Activated gamma-delta T cell treated with anti-CD3 and anti-CD28 coated beads, Interleukin-2, amount 50 U/mL, for 16 hours (primary cell): Measurements from ENCODE around the gene SBK3.
"Not testable (repeated sequence)": the region's sequence is repeated elsewhere in the genome, so short reads cannot be mapped to it uniquely, and the experiment has no call there.

Experiments used
- DNase-seq: peaks from one replicate; pipeline ENCODE4 v3.0.0-alpha.2; 2020; ENCODE audit warnings: low read depth

SBK3 gene, protein sequence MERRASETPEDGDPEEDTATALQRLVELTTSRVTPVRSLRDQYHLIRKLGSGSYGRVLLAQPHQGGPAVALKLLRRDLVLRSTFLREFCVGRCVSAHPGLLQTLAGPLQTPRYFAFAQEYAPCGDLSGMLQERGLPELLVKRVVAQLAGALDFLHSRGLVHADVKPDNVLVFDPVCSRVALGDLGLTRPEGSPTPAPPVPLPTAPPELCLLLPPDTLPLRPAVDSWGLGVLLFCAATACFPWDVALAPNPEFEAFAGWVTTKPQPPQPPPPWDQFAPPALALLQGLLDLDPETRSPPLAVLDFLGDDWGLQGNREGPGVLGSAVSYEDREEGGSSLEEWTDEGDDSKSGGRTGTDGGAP

DNA sequence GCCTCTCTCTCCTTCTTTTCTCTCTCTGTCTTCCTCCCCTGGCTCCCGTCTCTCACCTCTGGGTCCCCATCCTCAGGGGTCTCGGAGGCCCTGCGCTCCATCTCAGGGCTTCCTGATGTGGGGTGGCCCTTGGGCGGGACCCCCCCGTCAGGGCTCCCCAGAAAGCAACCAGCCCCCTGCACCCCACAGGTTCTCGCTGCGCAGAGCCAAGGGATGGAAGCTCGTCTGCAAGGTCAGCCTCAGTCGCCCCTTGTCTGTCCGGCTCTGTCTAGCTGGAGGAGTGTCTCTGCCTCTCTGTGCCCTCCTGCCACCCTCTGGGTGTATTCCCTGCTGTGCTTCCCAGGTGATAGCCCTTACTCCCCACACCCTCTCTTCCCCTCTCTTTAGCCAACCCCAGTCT is at the start of gene SBK3:
SBK3 (minus strand) TSS at position 101 of the 400 bp plus-strand sequence; CDS start at position 101, 0 bp downstream.
- DNase-seq: no peak

DNA sequence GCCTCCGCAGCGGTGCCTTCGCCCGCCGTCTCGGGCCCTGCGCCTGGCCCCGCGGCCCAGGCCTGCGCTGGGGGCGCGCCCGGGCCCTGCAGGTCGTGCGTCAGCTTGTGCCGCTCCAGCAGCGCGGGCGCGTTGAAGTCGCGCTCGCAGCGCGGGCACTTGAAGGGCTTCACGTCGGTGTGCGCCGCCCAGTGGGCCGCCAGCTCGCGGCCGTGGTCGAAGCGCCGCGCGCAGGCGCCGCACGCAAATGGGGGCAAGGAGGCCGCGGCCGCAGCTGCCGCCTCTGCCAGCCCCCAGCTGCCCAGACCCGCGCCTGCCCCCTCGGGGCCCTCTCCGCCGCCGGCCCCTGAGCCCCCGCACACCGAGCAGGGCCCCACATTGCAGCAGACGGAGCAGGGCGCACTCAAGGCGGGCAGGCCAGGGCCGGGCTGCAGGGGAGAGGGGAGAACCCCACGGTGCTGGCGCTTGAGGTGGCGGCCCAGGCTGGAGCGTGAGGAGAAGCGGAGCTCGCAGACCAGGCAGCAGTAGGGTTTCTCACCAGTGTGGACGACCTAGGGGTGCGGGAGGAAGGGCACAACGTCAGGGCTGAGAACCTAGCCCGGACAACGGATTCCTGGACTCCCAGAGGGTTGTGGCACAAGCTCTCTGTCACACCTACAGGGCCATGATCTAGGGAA is 47.9 kb upstream of the SBK3 start:
- DNase-seq: no peak

DNA sequence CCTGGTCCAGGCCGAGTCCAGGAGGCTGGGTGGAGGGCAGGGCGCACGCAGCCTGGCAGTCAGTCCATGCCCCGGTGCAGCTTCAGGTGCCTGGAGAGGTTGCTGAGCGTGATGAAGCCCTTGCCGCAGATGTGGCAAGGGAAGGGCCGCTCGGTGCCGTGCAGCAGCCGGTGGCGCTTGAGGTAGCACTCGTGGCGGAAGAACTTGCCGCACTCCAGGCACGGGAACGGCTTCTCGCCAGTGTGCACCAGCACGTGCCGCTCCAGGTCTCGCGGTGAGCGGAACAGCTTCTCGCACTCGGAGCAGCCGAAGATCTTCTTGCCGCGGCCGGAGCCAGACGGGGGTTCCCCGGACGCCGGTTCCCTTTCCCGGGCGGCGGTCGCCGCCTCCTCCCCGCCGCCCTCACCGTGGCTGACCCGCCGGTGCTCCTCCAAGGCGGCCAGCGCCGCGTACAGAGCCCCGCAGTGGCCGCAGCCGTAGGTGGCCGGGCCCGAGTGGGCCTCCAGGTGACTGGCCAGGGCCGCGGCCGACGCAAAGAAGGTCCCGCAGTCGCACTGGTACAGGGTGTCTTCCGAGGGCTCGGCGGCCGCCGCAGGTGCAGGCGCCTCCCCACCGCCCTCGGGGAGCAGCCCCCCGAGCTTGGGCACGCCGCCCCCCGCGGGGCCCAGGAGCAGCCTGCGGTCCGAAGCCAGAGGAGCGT is 47.2 kb upstream of the SBK3 start:
- no peak for DNase-seq

DNA sequence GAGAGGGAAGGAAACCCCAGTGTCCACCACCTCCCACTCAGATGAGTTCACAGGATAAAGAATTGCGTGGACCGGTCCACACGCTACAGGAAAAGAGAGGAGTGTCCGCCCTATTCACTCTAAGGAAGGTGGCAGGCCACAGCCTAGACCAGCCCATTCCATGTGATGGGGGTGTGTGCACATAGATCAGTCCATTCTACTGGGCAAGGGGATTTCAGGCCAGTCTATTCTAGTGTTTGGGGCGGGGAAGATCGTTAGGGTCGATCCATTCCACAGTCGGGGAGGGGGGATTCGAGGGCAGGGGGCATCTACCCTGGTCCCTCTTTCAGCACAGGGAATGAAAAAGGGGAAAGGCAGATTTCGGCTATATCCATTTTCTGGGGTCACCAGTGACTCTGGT is 46.2 kb upstream of the SBK3 start:
- no peak for DNase-seq

DNA sequence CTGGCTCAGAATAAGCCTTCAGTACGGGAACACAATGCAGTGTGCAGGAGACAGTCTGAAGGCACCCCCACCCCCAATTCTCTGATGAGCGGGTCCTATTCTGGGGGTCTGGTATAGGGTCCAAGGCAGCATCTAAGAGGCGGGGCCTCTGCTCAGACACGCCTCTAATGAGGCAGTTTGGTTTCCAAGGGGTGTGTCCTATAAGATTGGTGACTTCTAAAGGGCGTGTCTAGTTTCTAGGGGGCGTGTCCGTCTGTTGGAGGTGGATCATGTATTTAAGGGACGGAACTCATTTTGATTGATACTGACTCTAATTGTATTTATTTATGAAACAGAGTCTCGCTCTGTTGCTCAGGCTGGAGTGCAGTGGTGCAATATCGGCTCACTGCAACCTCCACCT is 45.3 kb upstream of the SBK3 start:
- no peak for DNase-seq

DNA sequence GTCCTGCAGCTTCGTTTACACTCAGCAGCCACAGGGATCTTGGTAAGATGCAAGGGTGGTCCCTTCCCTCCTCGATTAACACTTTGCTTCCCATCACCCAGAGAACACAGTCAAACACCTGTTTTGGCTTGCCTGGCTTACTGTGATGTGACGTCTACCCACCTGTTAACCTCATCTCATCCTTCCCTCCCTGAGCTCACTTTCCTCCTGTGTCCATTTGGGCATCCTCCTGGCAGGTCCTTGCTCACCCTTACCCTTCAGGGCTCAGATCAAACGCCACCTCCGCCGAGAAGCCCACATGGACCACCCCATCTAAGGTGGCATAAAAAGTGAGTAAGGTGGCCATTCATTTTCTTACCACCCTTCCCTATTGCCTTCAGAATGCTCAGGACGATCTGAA is 44.8 kb upstream of the SBK3 start:
- DNase-seq: no peak

DNA sequence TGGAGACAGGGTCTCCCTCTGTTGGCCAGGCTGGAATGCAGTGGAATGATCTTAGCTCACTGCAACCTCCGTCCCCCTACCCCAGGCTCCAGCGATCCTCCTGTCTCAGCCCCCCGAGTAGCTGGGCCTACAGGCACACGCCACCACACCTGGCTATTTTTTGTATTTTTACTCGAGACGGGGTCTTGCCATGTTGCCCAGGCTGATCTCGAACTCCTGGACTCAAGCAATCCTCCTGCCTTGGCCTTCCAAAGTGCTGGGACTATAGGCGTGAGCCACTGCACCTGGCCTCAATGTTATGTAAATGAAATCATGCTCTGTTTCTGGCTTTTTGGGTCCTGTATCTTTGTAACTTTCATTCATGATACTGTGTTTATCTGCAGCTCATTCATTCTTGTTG is 43.4 kb upstream of the SBK3 start:
- DNase-seq: no peak

DNA sequence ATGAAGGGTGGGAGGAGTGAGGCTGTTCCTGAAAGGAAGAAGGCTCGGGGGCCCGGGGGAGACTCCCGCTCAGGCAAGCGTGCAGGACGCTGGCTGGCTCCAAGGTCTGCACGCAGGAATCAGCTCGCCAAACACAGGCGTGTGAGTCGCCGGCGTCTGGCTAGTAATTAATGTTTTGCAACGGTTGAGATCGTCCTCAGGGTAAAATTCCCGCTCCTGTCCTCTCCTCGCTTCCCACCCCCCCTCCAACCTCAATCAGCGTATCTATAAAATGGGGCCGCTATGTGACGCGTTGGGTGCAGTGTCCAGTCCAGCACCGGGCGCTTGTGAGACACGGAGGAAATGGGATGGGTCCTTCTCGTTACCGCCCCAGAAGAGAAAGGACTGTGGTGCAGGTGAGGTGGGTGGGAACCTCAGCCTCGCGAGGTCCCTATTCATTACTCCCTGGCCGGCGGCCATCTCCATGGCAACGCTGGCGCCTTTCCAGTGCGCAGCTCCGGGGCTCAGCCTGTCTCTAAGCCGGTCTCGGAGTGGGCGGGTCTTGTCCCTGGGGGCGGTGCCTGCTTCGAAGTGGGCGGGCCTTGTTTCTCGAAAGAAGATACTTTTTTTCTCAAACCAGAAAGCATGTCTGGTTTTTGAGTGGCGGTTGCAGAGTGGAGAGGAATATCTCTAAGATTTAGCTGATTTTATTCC is 41.8 kb upstream of the SBK3 start:
- peak; percentile 87 for DNase-seq

DNA sequence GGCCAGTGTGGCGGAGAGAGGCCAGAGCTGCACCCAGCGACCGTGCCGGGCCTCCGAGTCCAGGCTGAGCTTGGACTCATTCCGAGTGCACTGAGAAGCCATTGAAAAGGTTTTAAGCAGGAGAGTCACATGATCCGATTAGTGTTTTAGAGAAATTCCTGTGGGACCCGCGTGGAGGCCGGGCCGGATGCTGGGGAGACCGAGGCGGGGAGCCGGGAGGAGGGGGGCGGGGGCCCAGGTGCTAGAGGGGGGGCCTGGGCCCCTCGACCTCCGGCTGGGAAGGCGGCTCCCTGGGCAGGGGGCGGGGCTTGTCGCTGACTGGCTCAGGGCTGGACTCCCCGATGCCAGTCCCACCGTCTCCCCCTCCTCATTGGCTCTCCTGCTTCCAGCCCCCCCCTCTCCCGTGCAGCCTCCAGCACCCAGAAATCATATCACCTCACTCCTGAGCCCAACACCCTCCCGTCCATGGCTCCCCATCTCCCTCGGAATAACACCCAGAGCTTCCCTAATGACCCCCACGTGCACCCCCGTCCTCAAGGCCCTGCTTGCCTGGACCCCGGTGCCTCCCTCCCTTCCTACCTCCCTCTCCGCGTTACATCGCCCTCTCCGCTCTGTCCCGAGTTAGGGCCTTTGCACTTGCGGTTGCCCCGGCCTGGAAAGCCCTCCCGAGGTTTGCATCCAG is 40.5 kb upstream of the SBK3 start:
- no peak for DNase-seq

DNA sequence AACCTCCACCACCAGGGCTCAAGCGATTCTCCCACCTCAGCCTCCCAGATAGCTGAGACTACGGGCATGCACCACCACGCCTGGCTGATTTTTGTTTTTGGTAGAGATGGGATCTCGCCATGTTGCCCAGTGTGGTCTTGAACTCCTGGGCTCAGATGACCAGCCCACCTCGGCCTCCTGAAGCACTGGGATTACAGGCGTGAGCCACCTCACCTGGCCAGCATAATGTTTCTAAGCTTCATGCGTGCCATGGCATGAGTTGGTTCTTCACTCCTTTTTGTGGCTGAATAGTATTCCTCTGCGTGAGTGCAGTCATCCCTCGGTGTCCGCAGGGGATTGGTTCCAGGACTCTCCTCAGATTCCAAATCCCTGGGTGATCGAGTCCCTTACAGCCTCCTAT is 39.5 kb upstream of the SBK3 start:
- no peak for DNase-seq

DNA sequence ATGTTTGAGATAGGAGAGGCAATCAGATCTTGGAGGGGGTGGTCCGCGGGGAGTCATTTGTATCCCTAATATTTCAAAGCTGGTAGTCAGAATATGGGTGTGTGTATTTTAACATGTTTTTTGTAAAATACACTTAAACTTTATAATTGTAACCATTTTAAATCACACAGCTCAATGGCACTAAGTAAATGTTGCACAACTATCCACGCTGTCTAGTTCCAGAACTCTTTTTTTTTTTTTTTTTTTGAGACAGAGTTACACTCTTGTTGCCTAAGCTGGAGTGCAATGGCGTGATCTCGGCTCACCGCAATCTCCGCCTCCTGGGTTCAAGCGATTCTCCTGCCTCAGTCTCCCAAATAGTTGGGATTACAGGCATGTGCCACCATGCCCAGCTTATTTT is 38.6 kb upstream of the SBK3 start:
- not testable (repeated sequence) for DNase-seq

DNA sequence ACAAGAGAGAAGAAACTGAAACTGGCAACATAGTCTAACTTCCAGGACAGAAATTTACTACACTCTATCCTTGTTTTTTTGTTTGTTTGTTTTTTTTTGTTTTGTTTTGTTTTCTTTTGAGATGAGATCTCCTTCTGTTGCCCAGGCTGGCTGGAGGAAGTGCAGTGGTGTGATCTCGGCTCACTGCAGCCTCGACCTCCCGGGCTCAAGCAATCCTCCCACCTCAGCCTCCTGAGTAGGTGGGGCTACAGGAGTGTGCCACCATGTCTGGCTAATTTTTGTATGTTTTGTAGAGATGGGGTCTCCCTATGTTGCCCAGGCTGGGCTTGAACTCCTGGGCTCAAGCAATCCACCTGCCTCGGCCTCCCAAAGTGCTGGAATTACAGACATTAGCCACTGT is 36.9 kb upstream of the SBK3 start:
- DNase-seq: not testable (repeated sequence)

DNA sequence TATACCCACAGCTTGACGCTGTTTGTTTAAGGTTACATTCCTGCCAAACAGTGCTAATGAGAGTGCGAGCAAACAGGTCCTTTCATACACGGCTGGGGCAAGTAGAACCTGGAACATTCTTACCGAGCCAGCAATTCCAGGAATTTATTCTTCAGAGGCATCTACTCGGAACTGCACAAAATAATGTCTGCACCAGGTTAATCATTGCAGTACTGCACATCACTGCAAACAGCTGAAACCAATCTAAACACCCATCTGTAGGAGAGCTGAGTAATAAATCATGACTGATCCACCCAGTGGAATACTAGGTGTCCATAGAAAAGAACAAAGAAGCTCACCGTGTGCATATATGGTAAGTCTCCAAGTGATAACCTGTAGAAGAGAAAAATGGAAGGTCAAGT is 36.5 kb upstream of the SBK3 start:
- no peak for DNase-seq

DNA sequence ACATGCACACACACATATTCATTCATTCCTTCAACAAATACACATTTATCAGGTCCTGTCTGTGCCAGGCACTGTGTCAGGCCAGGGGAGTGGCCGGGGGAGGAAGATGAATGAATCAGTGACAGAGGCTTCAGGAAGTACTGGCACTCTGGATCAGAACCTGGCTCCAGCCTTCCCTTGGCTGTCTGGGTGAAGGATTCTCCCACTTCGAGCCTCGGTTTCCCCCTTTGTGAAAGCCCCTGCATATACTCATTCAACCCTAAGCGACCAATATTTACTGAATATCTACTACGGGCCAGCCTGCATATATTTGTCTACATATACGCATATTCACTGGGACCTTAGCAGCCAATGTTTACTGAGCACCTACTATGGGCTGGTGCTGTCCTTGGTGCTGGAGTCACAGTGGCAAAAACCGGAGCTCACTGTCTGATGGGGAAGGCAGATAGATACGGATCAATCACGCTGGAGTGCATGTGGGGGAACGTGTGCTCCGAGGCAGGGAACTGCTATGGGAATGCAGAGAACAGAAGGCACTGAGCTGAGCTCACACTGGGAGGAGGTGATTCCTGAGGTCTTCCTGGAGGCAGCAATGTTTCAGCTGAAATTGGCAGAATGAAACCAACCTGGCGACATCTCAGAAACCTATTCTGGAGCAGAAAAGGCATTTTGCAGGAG is 35.9 kb upstream of the SBK3 start:
- no peak for DNase-seq

DNA sequence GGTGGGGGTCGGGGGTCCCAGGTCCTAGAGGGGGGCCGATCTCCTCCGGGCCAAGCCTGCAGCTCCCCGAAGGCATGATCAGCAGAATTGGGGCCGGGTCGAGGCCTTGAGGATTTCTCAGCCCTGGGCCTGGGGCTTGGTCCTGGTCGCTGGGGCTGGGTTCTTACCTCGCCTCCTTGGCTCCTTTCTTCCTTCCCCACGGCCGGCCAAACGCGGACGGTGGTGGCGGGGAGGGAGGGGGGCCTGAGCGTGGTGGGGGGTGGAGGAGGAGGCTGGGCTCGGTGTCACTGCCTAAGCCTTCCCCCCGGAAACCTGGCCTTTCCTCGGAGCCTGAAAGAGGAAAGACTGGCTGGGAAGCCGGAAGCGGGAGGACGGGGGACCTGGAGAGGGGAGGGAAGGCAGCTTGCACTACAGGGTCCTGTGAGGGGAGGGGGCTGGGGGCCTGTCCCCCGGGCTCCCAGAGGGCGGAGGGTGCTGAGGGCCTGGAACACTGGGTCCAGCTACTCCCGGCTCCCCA is 35.3 kb upstream of the SBK3 start, which contains the start of gene ZNF579:
ZNF579 (minus strand) TSS at position 221 of the 517 bp plus-strand sequence. CDS start 1,209 bp downstream, outside the sequence.
- DNase-seq: peak; percentile 66

DNA sequence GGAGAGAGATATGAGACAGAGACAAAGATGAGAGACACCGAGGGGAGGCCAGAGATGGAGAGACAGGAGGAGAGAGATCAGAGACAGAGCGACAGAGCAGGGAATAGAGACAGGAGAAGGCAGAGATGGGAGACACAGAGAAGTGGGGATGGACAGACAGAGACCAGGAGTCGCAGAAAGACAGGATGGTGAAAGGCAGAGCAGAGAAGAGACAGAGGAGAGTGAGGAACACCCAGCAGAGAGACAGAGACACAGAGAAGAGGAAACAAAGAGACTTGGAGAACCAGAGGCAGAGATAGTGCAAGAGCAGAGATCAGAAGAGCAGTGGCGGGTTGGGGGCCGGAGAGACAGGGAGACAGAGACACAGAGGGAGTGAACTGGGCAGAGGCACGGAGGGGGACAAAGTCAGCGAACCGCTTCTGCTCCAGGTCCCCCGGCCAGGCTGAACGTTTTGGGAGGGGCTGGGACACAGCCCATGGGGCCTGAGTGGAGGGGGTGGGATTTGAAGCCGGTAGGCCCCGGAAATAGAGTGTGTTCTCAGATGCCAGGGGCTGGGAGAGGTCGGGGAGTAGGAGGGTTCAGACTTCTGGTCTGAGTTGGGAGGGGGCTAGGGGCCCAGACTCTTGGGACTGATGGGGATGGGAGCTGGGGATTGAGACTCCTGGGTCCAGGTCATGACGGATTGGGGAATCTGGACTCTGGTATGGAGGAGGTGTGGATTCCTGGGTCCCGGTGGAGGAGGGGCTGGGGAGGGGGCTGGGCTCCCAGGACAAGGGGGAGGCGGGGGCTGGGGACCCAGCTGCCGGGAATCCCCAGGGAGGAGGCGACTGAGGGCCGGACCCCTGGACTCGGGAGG is 34.7 kb upstream of the SBK3 start:
- no peak for DNase-seq

DNA sequence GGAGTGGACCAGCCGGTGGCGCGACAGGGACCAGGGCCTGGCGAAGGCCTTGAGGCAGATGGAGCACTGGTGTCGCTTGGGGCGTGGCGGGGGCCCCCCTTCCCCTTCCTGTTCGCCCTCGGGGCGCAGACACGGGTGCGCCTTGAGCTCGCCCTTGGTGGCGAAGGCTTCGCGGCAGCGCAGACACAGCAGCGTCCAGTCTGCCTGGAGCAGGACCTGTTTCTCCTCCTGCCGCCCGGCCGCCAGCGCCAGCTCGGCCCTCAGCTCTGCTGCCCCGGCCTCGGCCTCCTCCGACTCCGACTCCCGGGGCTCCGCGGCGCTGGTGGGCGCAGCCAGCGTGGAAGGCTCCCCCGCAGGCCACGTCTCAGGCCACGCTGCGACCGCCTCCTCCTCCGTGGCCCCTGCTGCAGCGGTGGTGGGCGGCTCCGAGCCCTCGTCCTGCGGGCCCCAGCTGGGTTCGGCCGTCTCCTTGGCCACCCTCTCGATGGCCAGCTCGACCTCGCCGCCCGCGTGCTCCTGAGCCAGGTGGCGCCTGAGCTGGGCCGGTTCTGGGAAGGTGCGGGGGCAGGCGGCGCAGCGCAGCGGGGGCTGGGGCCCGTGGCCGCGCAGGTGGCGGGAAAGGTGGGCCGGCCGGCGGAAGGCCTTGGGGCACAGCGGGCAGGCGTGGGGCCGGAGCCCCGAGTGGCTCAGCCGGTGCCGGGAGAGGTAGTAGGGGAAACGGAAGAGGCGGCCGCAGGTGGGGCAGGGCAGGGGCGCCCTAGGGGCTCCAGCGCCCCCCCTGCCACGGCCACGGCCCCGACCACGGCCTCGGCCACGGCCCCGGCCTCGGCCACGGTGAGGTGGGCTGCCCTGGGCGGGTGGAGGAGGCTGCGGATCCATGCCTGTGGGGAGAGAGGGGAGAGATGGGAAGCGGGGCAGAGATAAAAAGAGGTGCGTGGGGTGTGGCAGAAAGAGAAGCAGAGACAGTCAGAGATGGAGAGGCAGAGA is 33.7 kb upstream of the SBK3 start:
- DNase-seq: no peak

DNA sequence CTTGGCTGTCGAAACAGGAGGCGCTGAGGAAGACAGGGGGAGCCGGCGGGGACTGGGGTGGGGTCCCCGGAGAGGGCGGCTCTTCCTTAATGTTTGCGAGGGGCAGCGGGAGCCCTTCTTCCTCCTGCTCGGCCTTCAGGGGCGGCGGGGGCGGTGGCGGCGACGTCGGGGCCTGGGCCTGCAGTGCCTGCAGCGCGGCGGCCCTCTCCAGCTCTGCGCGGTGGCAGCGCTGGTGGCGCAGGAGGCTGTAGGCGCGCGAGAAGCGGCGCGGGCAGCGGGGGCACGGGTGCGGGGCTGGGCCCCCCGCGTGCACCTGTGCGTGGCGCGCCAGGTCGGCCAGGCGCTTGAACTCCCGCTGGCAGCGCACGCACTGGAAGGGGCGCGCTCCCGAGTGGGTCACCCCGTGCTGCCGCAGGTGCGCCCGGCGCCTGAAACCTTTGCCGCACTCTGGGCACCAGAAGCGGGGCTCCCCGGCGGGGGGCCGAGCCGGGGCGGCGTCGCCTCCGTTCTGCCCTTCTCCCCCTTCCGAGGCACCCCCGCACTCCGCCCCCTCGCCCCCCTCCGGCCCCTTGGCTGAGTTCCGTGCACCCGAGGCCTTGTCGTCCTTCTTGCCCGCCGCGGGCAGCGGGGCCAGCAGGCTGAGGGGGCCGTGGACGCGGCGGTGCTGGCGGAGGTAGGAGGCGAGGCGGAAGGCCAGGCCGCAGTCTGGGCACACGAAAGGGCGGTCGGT is 32.9 kb upstream of the SBK3 start:
- DNase-seq: no peak
